HepG2 (cell line): ENCODE measurements around the gene PNMA6F.

Experiments used
- ASH2L ChIP-seq: fragments of 300-600, 200-600 bp; sonication (generic); IDR thresholded peaks from 2 replicates; pipeline ENCODE4 v1.7.0; 2017; ENCODE audit warnings: low read depth, mild to moderate bottlenecking, moderate library complexity, mixed read lengths, low read length; ENCODE audit not compliant: insufficient read length
- HMG20B ChIP-seq: conservative IDR thresholded peaks from 2 replicates; pipeline ENCODE4 v1.6.1; 2016; ENCODE audit warnings: missing genetic modification reagents, missing compliant biosample characterization
- NFRKB ChIP-seq: fragments of 450-650 bp; IDR thresholded peaks from 2 replicates; pipeline ENCODE4 v1.6.1; 2017
- PITX1 ChIP-seq: sonication (generic); formaldehyde crosslinking; IDR thresholded peaks from 2 replicates; pipeline ENCODE4 v1.5.1; 2020; ENCODE audit warnings: mild to moderate bottlenecking, missing genetic modification reagents
- ZBTB3 ChIP-seq: sonication (generic); formaldehyde crosslinking; IDR thresholded peaks from 2 replicates; pipeline ENCODE4 v1.4.0; 2020; ENCODE audit warnings: low read depth, mild to moderate bottlenecking, moderate library complexity, missing genetic modification reagents, borderline replicate concordance
- ZNF274 ChIP-seq: sonication (generic); formaldehyde crosslinking; IDR thresholded peaks from 2 replicates; pipeline ENCODE4 v1.5.1; 2020; ENCODE audit warnings: mild to moderate bottlenecking, missing genetic modification reagents
- ZNF335 ChIP-seq: sonication (generic); formaldehyde crosslinking; IDR thresholded peaks from 2 replicates; pipeline ENCODE4 v1.4.0; 2020; ENCODE audit warnings: missing genetic modification reagents
- ZNF468 ChIP-seq: sonication (generic); formaldehyde crosslinking; IDR thresholded peaks from 2 replicates; pipeline ENCODE4 v1.8.0; 2022; ENCODE audit warnings: mild to moderate bottlenecking, moderate library complexity, missing genetic modification reagents
- ZNF557 ChIP-seq: sonication (generic); formaldehyde crosslinking; IDR thresholded peaks from 2 replicates; pipeline ENCODE4 v1.4.0; 2020; ENCODE audit warnings: missing genetic modification reagents
- ZNF816 ChIP-seq: sonication (generic); formaldehyde crosslinking; IDR thresholded peaks from 2 replicates; pipeline ENCODE4 v1.8.0; 2022; ENCODE audit warnings: missing genetic modification reagents, mild to moderate bottlenecking, borderline replicate concordance
- ZSCAN21 ChIP-seq: sonication (generic); formaldehyde crosslinking; IDR thresholded peaks from 2 replicates; pipeline ENCODE4 v1.8.0; 2022; ENCODE audit warnings: mild to moderate bottlenecking, missing genetic modification reagents, moderate library complexity, borderline replicate concordance

DNA sequence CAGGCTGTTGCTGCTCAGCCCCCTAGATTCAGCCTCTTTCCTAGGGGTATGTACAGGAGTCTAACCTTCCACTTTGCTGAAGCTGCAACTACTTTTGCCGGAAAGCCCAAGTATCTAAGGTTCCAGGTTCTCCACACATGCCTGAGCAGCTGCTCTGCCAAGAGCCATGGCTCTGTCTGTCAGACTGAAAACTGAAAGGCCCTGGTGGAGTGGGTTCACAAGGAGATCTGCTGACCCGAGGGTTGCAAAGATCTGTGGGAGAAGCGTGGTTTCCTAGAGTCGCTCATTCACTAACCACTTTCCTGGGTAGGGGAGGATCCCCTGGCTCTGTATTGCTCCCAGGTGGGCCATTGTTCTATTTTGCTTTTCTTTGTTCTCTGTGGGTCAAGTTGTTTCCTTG lies 6.0 kb upstream of the PNMA6F start:
- TF ChIP-seq ZNF557 (CRISPR knock-in tag), result no peak
- no peak for TF ChIP-seq ZNF468
- TF ChIP-seq ZNF816 (CRISPR knock-in tag), result no peak
- no peak for TF ChIP-seq ZSCAN21 (CRISPR knock-in tag)
- TF ChIP-seq ZNF335, result no peak
- TF ChIP-seq ZNF274 (CRISPR knock-in tag), result no peak
- TF ChIP-seq NFRKB, result no peak
- no peak for TF ChIP-seq ASH2L
- TF ChIP-seq PITX1 (CRISPR knock-in tag), result no peak
- no peak for TF ChIP-seq HMG20B (CRISPR knock-in tag)
- TF ChIP-seq ZBTB3 (CRISPR knock-in tag), result no peak
